HepG2 (cell line): ENCODE measurements around the gene TGM2.

Source experiments
- CBFB ChIP-seq: sonication (generic); formaldehyde crosslinking; IDR thresholded peaks from 2 replicates; pipeline ENCODE4 v1.4.0; 2020; ENCODE audit warnings: missing genetic modification reagents
- CTCF ChIP-seq: sonication (generic); formaldehyde crosslinking; IDR thresholded peaks from 2 replicates; pipeline ENCODE4 v1.5.0; 2020; ENCODE audit warnings: mild to moderate bottlenecking, missing genetic modification reagents, moderate library complexity
- MAFK ChIP-seq, 2 experiments: IDR thresholded peaks in 1 of 2; conservative IDR thresholded peaks in 1 of 2; 2 replicates each; pipeline ENCODE4 v1.6.1; 2011; ENCODE audit warnings: improper control_type of control experiment in 2 of 2, low read length in 2 of 2
- POLR2AphosphoS5 ChIP-seq: IDR thresholded peaks from 2 replicates; pipeline ENCODE4 v1.6.1; 2012; ENCODE audit warnings: low read depth, low read length
- RBM39 ChIP-seq: fragments of 200-400 bp; formaldehyde crosslinking; IDR thresholded peaks from one replicate; pipeline ENCODE4 v1.6.1; 2018; ENCODE audit warnings: antibody characterized with exemption, mild to moderate bottlenecking, low read depth, low read length; ENCODE audit not compliant: poor library complexity, severe bottlenecking
- RFX5 ChIP-seq: IDR thresholded peaks from 2 replicates; pipeline ENCODE4 v1.6.1; 2011; ENCODE audit warnings: low read depth, low read length, improper control_type of control experiment
- ZBTB8A ChIP-seq: sonication (generic); formaldehyde crosslinking; IDR thresholded peaks from 2 replicates; pipeline ENCODE4 v1.4.0; 2020; ENCODE audit warnings: mild to moderate bottlenecking, low read depth, missing genetic modification reagents, borderline replicate concordance
- ZMAT3 ChIP-seq: sonication (generic); formaldehyde crosslinking; conservative IDR thresholded peaks from 2 replicates; pipeline ENCODE4 v1.7.0; 2021; ENCODE audit warnings: missing genetic modification reagents
- ZNF558 ChIP-seq: sonication (generic); formaldehyde crosslinking; IDR thresholded peaks from 2 replicates; pipeline ENCODE4 v1.9.0; 2022; ENCODE audit warnings: mild to moderate bottlenecking, missing genetic modification reagents, borderline replicate concordance

GRCh38 chr20:38202982-38203293, 37.9 kb upstream of the TGM2 start:
- TF ChIP-seq CTCF (no peak), ZMAT3 (CRISPR knock-in tag) (no peak), POLR2AphosphoS5 (no peak), RFX5 (no peak), MAFK (conservative IDR thresholded peaks at IDR 0.05 in 1 of 2, IDR thresholded peaks at IDR 0.05 in 1 of 2; ENCODE audit: low read length in 2 of 2) (no peak), RBM39 (no peak), ZNF558 (CRISPR knock-in tag) (no peak), ZBTB8A (CRISPR knock-in tag) (no peak), CBFB (CRISPR knock-in tag) (no peak)
